GM21529 (cell line): ENCODE results near the gene DIO3.

Experiments
- ATAC-seq: cut with Tn5 transposase; IDR thresholded peaks from one replicate; pipeline ENCODE4 v1.9.1; 2021; ENCODE audit not compliant: unreplicated experiment

DIO3 gene

GRCh38 chr14:101561145-101561896, at the start of gene DIO3:
Gene DIO3 (plus strand): TSS chr14:101561495.
- no peak for ATAC-seq

- no peak for ATAC-seq
Observed at GRCh38 chr14:101511620-101512375, 49.5 kb upstream of the DIO3 start.

GRCh38 chr14:101512376-101512695, 49.0 kb upstream of the DIO3 start:
- ATAC-seq: no peak

GRCh38 chr14:101514136-101514535, 47.2 kb upstream of the DIO3 start:
- no peak for ATAC-seq

- ATAC-seq: no peak
Observed at GRCh38 chr14:101516401-101516800, 44.9 kb upstream of the DIO3 start.

GRCh38 chr14:101518611-101519473, 42.5 kb upstream of the DIO3 start:
- ATAC-seq: no peak

- no peak for ATAC-seq
Observed at GRCh38 chr14:101520621-101521472, 40.4 kb upstream of the DIO3 start.

- ATAC-seq: no peak
Observed at GRCh38 chr14:101521473-101521915, 39.8 kb upstream of the DIO3 start.

GRCh38 chr14:101521978-101522377, 39.3 kb upstream of the DIO3 start:
- ATAC-seq: no peak

- ATAC-seq: no peak
Observed at GRCh38 chr14:101525640-101526527, 35.4 kb upstream of the DIO3 start.

GRCh38 chr14:101527987-101528386, 33.3 kb upstream of the DIO3 start:
- no peak for ATAC-seq

GRCh38 chr14:101529079-101529478, 32.2 kb upstream of the DIO3 start:
- no peak for ATAC-seq

GRCh38 chr14:101534198-101534597, 27.1 kb upstream of the DIO3 start:
- no peak for ATAC-seq

GRCh38 chr14:101535232-101535631, 26.1 kb upstream of the DIO3 start:
- ATAC-seq: no peak

- ATAC-seq: no peak
Observed at GRCh38 chr14:101535701-101536207, 25.5 kb upstream of the DIO3 start.

- no peak for ATAC-seq
Observed at GRCh38 chr14:101537286-101537685, 24.0 kb upstream of the DIO3 start.

GRCh38 chr14:101538878-101539277, 22.4 kb upstream of the DIO3 start:
- ATAC-seq: no peak

GRCh38 chr14:101539880-101540279, 21.4 kb upstream of the DIO3 start:
- no peak for ATAC-seq
